ENCODE results near the gene SPAAR.

The SPAAR gene, protein sequence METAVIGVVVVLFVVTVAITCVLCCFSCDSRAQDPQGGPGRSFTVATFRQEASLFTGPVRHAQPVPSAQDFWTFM

DNA sequence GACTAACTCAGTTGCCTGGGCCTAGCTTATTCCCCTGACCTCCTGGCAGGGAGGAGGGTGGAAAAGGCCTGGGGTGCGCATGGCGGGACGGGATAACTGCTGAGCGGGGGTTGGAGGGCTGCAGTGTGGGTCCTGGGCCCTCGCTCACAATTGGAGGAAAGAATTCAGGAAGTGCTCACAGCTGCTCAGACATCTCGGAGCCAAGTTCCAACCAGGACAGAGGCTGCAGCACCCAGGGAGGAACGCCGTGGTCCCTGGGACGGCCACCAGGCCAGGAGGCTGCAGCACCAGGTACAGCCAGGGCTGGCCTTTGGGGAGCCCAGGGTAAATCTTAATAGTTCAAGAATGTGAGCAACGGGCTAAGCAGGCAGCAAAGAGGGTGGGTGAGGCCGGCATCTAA, at the start of gene SPAAR:
Gene SPAAR (plus strand): TSS at position 217 of the 400 bp plus-strand sequence. CDS start 974 bp downstream, outside the sequence.
- H3K9ac ChIP-seq, result no peak within 1 kb of the TSS
- H3K79me2 ChIP-seq (ENCODE audit: insufficient read depth, low read depth), result no peaks in the 10 kb centered on the region
- no peaks in the 10 kb centered on the region for H3K27me3 ChIP-seq (ENCODE audit: insufficient read depth, low read depth)
- TF ChIP-seq, protein P1, sequence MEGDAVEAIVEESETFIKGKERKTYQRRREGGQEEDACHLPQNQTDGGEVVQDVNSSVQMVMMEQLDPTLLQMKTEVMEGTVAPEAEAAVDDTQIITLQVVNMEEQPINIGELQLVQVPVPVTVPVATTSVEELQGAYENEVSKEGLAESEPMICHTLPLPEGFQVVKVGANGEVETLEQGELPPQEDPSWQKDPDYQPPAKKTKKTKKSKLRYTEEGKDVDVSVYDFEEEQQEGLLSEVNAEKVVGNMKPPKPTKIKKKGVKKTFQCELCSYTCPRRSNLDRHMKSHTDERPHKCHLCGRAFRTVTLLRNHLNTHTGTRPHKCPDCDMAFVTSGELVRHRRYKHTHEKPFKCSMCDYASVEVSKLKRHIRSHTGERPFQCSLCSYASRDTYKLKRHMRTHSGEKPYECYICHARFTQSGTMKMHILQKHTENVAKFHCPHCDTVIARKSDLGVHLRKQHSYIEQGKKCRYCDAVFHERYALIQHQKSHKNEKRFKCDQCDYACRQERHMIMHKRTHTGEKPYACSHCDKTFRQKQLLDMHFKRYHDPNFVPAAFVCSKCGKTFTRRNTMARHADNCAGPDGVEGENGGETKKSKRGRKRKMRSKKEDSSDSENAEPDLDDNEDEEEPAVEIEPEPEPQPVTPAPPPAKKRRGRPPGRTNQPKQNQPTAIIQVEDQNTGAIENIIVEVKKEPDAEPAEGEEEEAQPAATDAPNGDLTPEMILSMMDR (conservative IDR thresholded peaks at IDR 0.05; ENCODE audit: low read depth, low read length), result no peak
- H3K4me3 ChIP-seq (IDR thresholded peaks at IDR 0.05; ENCODE audit: insufficient read depth, low read depth, low read length), result no peak within 1 kb of the TSS
- no peak within 1 kb of the TSS for H3K4me2 ChIP-seq
- H3K36me3 ChIP-seq (ENCODE audit: insufficient read depth), result no peaks in the 10 kb centered on the region
- H4K20me1 ChIP-seq (ENCODE audit: insufficient read depth), result no peaks in the 10 kb centered on the region
- peaks cover 13% of the 10 kb centered on the region for H3K4me1 ChIP-seq (ENCODE audit: low read depth, poor library complexity, severe bottlenecking)
- no peak within 1 kb of the TSS for H2AFZ ChIP-seq (ENCODE audit: low read depth)
- H3K27ac ChIP-seq, result no peak within 1 kb of the TSS

- Histone ChIP-seq H3K4me3 (IDR thresholded peaks at IDR 0.05; ENCODE audit: insufficient read depth, low read depth, low read length) (no peak overlapping the region), H3K4me2 (no peak overlapping the region), H4K20me1 (ENCODE audit: insufficient read depth) (no peaks in the 10 kb centered on the region), H3K27me3 (ENCODE audit: insufficient read depth, low read depth) (no peaks in the 10 kb centered on the region), H3K36me3 (ENCODE audit: insufficient read depth) (no peaks in the 10 kb centered on the region), H2AFZ (ENCODE audit: low read depth) (no peak overlapping the region), H3K79me2 (ENCODE audit: insufficient read depth, low read depth) (no peaks in the 10 kb centered on the region), H3K27ac (no peak overlapping the region), H3K9ac (no peak overlapping the region), H3K4me1 (ENCODE audit: low read depth, poor library complexity, severe bottlenecking) (no peaks in the 10 kb centered on the region)
- TF ChIP-seq, protein P1 (conservative IDR thresholded peaks at IDR 0.05; ENCODE audit: low read depth, low read length), result no peak
These were observed 49.3 kb upstream of the SPAAR start for GRCh38 chr9:35859990-35860339.

DNA sequence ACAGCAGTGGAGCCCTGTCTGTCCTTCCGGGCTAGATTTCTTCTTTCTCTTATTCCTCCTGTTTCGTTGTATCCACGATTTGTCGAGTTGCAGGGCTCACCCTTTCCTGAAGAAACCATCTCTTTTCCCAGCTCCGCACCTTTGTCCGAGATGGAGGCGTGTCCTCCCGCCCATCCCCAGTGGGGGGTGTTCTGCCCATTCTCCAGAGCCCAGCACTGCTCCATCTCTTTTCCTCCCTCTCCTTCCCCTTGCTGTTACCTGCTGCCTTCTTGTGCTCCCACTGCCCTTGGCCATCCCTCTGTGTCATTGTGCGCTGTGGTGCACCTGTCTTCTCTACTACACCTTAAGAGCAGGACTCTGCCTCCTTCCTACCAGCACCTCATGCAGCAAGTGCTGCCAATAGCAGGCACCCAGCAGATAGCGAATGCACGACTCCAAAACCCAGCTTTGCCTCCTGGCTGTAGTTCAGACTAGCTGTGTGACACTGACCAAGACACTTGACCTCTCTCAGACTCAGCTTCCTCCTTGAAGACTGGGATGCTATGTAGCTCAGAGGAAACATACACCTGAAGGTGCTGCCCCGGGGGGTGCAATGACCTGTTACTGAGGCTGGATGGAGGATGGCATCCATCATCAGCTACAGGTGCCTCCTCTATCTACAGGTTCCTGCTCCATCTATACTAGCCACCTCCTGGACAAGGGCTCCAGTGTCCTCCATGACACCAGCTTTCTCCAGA, 48.0 kb upstream of the SPAAR start:
- Histone ChIP-seq H3K27ac (no peak overlapping the region), H3K9ac (no peak overlapping the region), H2AFZ (ENCODE audit: low read depth) (no peak overlapping the region), H3K36me3 (ENCODE audit: insufficient read depth) (no peaks in the 10 kb centered on the region), H3K4me3 (IDR thresholded peaks at IDR 0.05; ENCODE audit: insufficient read depth, low read depth, low read length) (no peak overlapping the region), H4K20me1 (ENCODE audit: insufficient read depth) (no peaks in the 10 kb centered on the region), H3K4me1 (ENCODE audit: low read depth, poor library complexity, severe bottlenecking) (no peaks in the 10 kb centered on the region), H3K4me2 (no peak overlapping the region), H3K27me3 (ENCODE audit: insufficient read depth, low read depth) (no peaks in the 10 kb centered on the region), H3K79me2 (ENCODE audit: insufficient read depth, low read depth) (no peaks in the 10 kb centered on the region)
- TF ChIP-seq, protein P1 (conservative IDR thresholded peaks at IDR 0.05; ENCODE audit: low read depth, low read length), result no peak

DNA sequence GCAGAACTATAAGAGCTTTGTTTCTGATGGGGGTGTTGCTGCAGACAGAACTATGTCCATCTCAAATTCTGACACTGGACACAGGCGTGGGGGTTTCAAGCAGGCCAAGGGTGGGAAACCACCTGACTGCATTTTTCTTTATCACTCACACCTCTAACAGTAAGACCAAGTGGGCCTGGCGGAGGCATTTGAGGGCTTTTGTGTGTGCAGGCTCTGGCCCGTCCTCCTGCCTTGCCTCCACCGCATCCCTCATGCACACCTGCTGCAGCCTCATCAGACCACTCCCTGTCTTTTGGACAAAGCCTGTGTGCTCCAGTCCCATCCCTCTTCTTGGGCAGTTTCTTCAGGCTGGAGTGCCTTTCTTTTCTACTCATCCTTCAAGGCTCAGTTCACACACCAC, 47.0 kb upstream of the SPAAR start:
- Histone ChIP-seq H3K27ac (no peak overlapping the region), H2AFZ (ENCODE audit: low read depth) (no peak overlapping the region), H3K36me3 (ENCODE audit: insufficient read depth) (no peaks in the 10 kb centered on the region), H4K20me1 (ENCODE audit: insufficient read depth) (no peaks in the 10 kb centered on the region), H3K79me2 (ENCODE audit: insufficient read depth, low read depth) (no peaks in the 10 kb centered on the region), H3K4me3 (IDR thresholded peaks at IDR 0.05; ENCODE audit: insufficient read depth, low read depth, low read length) (no peak overlapping the region), H3K9ac (no peak overlapping the region), H3K4me2 (no peak overlapping the region), H3K4me1 (ENCODE audit: low read depth, poor library complexity, severe bottlenecking) (no peaks in the 10 kb centered on the region), H3K27me3 (ENCODE audit: insufficient read depth, low read depth) (no peaks in the 10 kb centered on the region)
- TF ChIP-seq, protein P1 (conservative IDR thresholded peaks at IDR 0.05; ENCODE audit: low read depth, low read length), result no peak
